GM12878 (cell line): Measurements from ENCODE around the gene TIMM50. TPM values are rescaled to one million over a fixed set of nuclear protein-coding genes. Genes with fewer than 3 reads are reported as not detected.

ENCODE experiments used
- DPF2 ChIP-seq: fragments of 450-650 bp; IDR thresholded peaks from 2 replicates; pipeline ENCODE4 v1.6.1; 2017; ENCODE audit warnings: mild to moderate bottlenecking
- EZH2 ChIP-seq: IDR thresholded peaks from 2 replicates; pipeline ENCODE4 v1.6.1; 2012; ENCODE audit warnings: low read depth, mild to moderate bottlenecking, control low read depth, inconsistent platforms, low read length, borderline replicate concordance; ENCODE audit not compliant: control insufficient read depth
- GATAD2B ChIP-seq: fragments of 450-650 bp; conservative IDR thresholded peaks from 2 replicates; pipeline ENCODE4 v1.6.1; 2017; ENCODE audit warnings: low read depth, mild to moderate bottlenecking, moderate library complexity
- MAX ChIP-seq: IDR thresholded peaks from 2 replicates; pipeline ENCODE4 v1.6.1; 2012; ENCODE audit warnings: low read depth, low read length, improper control_type of control experiment
- MEF2B ChIP-seq: fragments of 450-650 bp; IDR thresholded peaks from 2 replicates; pipeline ENCODE4 v1.6.1; 2018; ENCODE audit warnings: mild to moderate bottlenecking, moderate library complexity; ENCODE audit not compliant: partially characterized antibody, poor library complexity, severe bottlenecking
- MTA2 ChIP-seq: fragments of 450-650 bp; IDR thresholded peaks from 2 replicates; pipeline ENCODE4 v1.6.1; 2016; ENCODE audit warnings: low read depth, mild to moderate bottlenecking, moderate library complexity
- MYC ChIP-seq: IDR thresholded peaks from 2 replicates; pipeline ENCODE4 v1.6.1; 2011; ENCODE audit warnings: mild to moderate bottlenecking, low read length, moderate library complexity, inconsistent platforms; ENCODE audit not compliant: insufficient read depth, insufficient replicate concordance, insufficient read length, severe bottlenecking
- RB1 ChIP-seq: fragments of 450-650 bp; formaldehyde crosslinking; IDR thresholded peaks from 2 replicates; pipeline ENCODE4 v1.6.1; 2017; ENCODE audit warnings: mild to moderate bottlenecking, borderline replicate concordance
- RELB ChIP-seq: fragments of 450-650 bp; IDR thresholded peaks from 2 replicates; pipeline ENCODE4 v1.6.1; 2017; ENCODE audit warnings: low read depth, mild to moderate bottlenecking, moderate library complexity
- USF1 ChIP-seq: IDR thresholded peaks from 2 replicates; pipeline ENCODE4 v1.6.1; 2011; ENCODE audit warnings: borderline replicate concordance, low read depth, mild to moderate bottlenecking, moderate library complexity, mixed read lengths, low read length; ENCODE audit not compliant: insufficient read depth; ENCODE audit errors: extremely low read length
- USF2 ChIP-seq: IDR thresholded peaks from 2 replicates; pipeline ENCODE4 v1.6.1; 2011; ENCODE audit warnings: low read depth, low read length, improper control_type of control experiment, borderline replicate concordance
- WRNIP1 ChIP-seq: IDR thresholded peaks from 2 replicates; pipeline ENCODE4 v1.6.1; 2011; ENCODE audit warnings: low read depth, low read length, improper control_type of control experiment, borderline replicate concordance
- polyA plus RNA-seq, 11 experiments: library from polyadenylated mRNA; depleted of rRNA in 4 of 11; unstranded in 6 of 11; stranded (reverse) in 5 of 11; fragments of >200 nt; fragmentation: Nextera tagmentation in 4 of 11; fragmentation: Illumina TruSeq in 1 of 11; extraction: Ambion mirVana in 4 of 11; extraction: Trizol in 1 of 11; gene quantifications; 1 replicate in 1 of 11; 2 replicates in 10 of 11; pipeline versions ENCODE4 v1.2.1 to v1.2.3, GENCODE V29; 2011 to 2016; ENCODE audit warnings: inconsistent platforms in 2 of 11, missing spikeins in 2 of 11, low read depth in 1 of 11
- total RNA-seq, 4 experiments: library from RNA; depleted of rRNA in 3 of 4; stranded (reverse); fragments of >200 nt in 3 of 4; fragmentation: Illumina TruSeq in 1 of 4; extraction: Trizol in 1 of 4; gene quantifications; 2 replicates each; pipeline versions ENCODE4 v1.2.1 to v1.2.3, GENCODE V29; 2013 to 2021

TIMM50 gene
- total and polyA plus RNA-seq, 10 of the 15 experiments (the other 5 are each of a cell fraction or from before 2014, with no cell fraction given) = 15.6 to 146 (median 101) TPM

GRCh38 chr19:39506944-39507714, 26.5 kb downstream of the TIMM50 start (continued):
- TF ChIP-seq EZH2 (no peak), MYC (no peak), RELB (no peak), RB1 (0 out of 2 replicates have a peak, but pooled peaks have one; percentile 37), MAX (peak; percentile 62; the same call in 1 of the 2 replicates), MEF2B (no peak), MTA2 (no peak), DPF2 (0 out of 2 replicates have a peak, but pooled peaks have one; percentile 61), GATAD2B (peak; percentile 68; the same call in 1 of the 2 replicates), USF2 (no peak), WRNIP1 (no peak), USF1 (peak; percentile 60)
- TF ChIP-seq, all 136 proteins: peak for 14
